ENCODE results near the gene EFNB3.

Gene EFNB3

GRCh38 chr17:7700510-7700909 is 4.5 kb upstream of the EFNB3 start:
- Histone ChIP-seq H3K27ac (replicated peaks) (no peak overlapping the region), H3K27me3 (ENCODE audit: insufficient read depth, poor library complexity, severe bottlenecking) (peaks cover 3% of the 10 kb centered on the region), H3K4me3 (replicated peaks; ENCODE audit: insufficient read depth, low read length) (no peak overlapping the region)
- no peak for DNase-seq (ENCODE audit: low read depth in 1 of 2, low spot score in 1 of 2)
- TF ChIP-seq POLR2AphosphoS5 (IDR thresholded peaks at IDR 0.05; ENCODE audit: low read depth) (no peak), GABPA (IDR thresholded peaks at IDR 0.05; ENCODE audit: low read depth) (no peak), CTCF (IDR thresholded peaks at IDR 0.05; ENCODE audit: insufficient read depth, low read length) (no peak)

GRCh38 chr17:7701681-7702080 is 3.3 kb upstream of the EFNB3 start:
- Histone ChIP-seq H3K4me3 (replicated peaks; ENCODE audit: insufficient read depth, low read length) (no peak overlapping the region), H3K27me3 (ENCODE audit: insufficient read depth, poor library complexity, severe bottlenecking) (peaks cover 5% of the 10 kb centered on the region), H3K27ac (replicated peaks) (no peak overlapping the region)
- no peak for DNase-seq (ENCODE audit: low read depth in 1 of 2, low spot score in 1 of 2)
- TF ChIP-seq REST (IDR thresholded peaks at IDR 0.05; ENCODE audit: insufficient replicate concordance, low read depth) (no peak), CTCF (IDR thresholded peaks at IDR 0.05; ENCODE audit: insufficient read depth, low read length) (no peak), POLR2AphosphoS5 (IDR thresholded peaks at IDR 0.05; ENCODE audit: low read depth) (no peak), SPI1 (IDR thresholded peaks at IDR 0.05; ENCODE audit: borderline replicate concordance, low read depth) (no peak), GABPA (IDR thresholded peaks at IDR 0.05; ENCODE audit: low read depth) (no peak)

GRCh38 chr17:7702776-7703175 is 2.2 kb upstream of the EFNB3 start:
- Histone ChIP-seq H3K27ac (replicated peaks) (no peak overlapping the region), H3K4me3 (replicated peaks; ENCODE audit: insufficient read depth, low read length) (no peak overlapping the region), H3K27me3 (ENCODE audit: insufficient read depth, poor library complexity, severe bottlenecking) (peaks cover 6% of the 10 kb centered on the region)
- no peak for DNase-seq (ENCODE audit: low read depth in 1 of 2, low spot score in 1 of 2)
- no peak for TF ChIP-seq SPI1 (IDR thresholded peaks at IDR 0.05; ENCODE audit: borderline replicate concordance, low read depth)
- no peak for TF ChIP-seq GABPA (IDR thresholded peaks at IDR 0.05; ENCODE audit: low read depth)
- no peak for TF ChIP-seq REST (IDR thresholded peaks at IDR 0.05; ENCODE audit: insufficient replicate concordance, low read depth)
- no peak for TF ChIP-seq CTCF (IDR thresholded peaks at IDR 0.05; ENCODE audit: insufficient read depth, low read length)
- no peak for TF ChIP-seq POLR2AphosphoS5 (IDR thresholded peaks at IDR 0.05; ENCODE audit: low read depth)
